Thymus (tissue), 11 donors: ENCODE measurements around the gene DRAXIN. TPM values are rescaled to one million over a fixed set of nuclear protein-coding genes. Genes with fewer than 3 reads are reported as not detected.

Source experiments
- DNase-seq, 9 donors: peaks; one replicate each; pipeline ENCODE4 v3.0.0-alpha.2; 2013; ENCODE audit warnings: low spot score in 9 of 9, low read depth in 6 of 9, missing footprints in 1 of 9
- H3K27ac ChIP-seq, 2 donors: one replicate each; pipeline ENCODE4 v1.5.1; 2013; ENCODE audit warnings: control low read depth in 1 of 2, low read depth in 1 of 2, low read length in 1 of 2, mild to moderate bottlenecking in 1 of 2, moderate library complexity in 1 of 2
- H3K27me3 ChIP-seq, 2 donors: one replicate each; pipeline ENCODE4 v1.5.1; 2013; ENCODE audit warnings: low read length in 1 of 2; ENCODE audit not compliant: control insufficient read depth in 2 of 2, insufficient read depth in 1 of 2
- H3K36me3 ChIP-seq, 2 donors: one replicate each; pipeline ENCODE4 v1.5.1; 2013; ENCODE audit warnings: low read length in 1 of 2, mild to moderate bottlenecking in 1 of 2, moderate library complexity in 1 of 2; ENCODE audit not compliant: control insufficient read depth in 2 of 2, insufficient read depth in 2 of 2
- H3K4me1 ChIP-seq, 2 donors: one replicate each; pipeline ENCODE4 v1.5.1; 2013; ENCODE audit warnings: low read length in 2 of 2; ENCODE audit not compliant: control insufficient read depth in 2 of 2, insufficient read depth in 2 of 2
- H3K4me3 ChIP-seq, 2 donors: one replicate each; pipeline ENCODE4 v1.5.1; 2013; ENCODE audit warnings: low read length in 2 of 2, control low read depth in 1 of 2, mild to moderate bottlenecking in 1 of 2
- H3K9me3 ChIP-seq, 2 donors: one replicate each; pipeline ENCODE4 v1.5.1; 2013; ENCODE audit warnings: low read length in 1 of 2, mild to moderate bottlenecking in 1 of 2; ENCODE audit not compliant: control insufficient read depth in 2 of 2, insufficient read depth in 1 of 2
- WGBS: extraction: QIAGEN DNeasy Blood & Tissue Kit; methylation state at CpG from one replicate; pipeline ENCODE4 v1.1.7; 2013; 5-methylcytosine and 5-hydroxymethylcytosine counted together
- polyA plus RNA-seq: library from polyadenylated mRNA; stranded (reverse); fragments of 200-250 nt; gene quantifications from one replicate; pipeline ENCODE4 v1.2.3, GENCODE V29; 2013
- total RNA-seq: library from RNA; stranded (reverse); fragments of 120-200 nt; gene quantifications from one replicate; pipeline ENCODE4 v1.2.4, GENCODE V29; 2013
- donor health status: healthy.

The DRAXIN gene
- total and polyA plus RNA-seq, 2 donors = 0.14 TPM

DNA sequence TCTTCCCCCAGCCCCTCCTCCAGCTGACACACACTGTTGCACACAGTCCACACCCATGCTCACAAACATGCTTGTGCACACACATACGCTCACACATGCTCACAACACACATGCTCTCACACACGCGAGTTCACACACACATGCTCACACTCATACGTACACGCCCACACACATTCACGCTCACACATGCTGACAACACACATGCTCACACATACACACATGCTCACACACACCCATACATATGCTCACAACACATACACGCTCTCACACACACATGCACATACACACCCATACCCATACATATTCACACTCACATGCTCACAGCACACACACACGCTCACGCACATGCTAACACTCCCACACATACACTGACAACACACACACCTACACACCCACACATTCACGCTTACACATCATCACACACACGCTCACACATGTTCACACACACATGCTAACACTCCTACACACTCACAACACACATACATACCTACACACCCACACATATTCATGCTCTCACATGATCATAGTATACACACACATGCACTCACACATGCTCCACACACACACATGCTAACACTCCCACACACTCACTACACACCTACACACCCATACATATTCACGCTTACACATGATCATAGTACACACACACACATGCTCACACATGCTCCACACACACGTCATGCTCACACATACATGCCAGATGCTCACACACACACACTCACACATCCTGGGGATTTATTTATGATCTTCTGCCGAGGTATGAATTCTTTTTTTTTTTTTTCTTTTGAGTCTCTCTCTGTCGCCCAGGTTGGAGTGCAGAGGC is 10.7 kb downstream of the DRAXIN start:
- no peak for DNase-seq
- H3K9me3 ChIP-seq = no peaks in the 10 kb centered on the region
- H3K4me1 ChIP-seq = no peaks in the 10 kb centered on the region
- 90% methylated on average over 15 of the region's 15 CpGs for WGBS
- peaks cover 5 to 78% of the 10 kb centered on the region in 2 donors for H3K27me3 ChIP-seq
- no peak overlapping the region for H3K4me3 ChIP-seq
- H3K27ac ChIP-seq = no peak overlapping the region
- H3K36me3 ChIP-seq = no peaks in the 10 kb centered on the region

DNA sequence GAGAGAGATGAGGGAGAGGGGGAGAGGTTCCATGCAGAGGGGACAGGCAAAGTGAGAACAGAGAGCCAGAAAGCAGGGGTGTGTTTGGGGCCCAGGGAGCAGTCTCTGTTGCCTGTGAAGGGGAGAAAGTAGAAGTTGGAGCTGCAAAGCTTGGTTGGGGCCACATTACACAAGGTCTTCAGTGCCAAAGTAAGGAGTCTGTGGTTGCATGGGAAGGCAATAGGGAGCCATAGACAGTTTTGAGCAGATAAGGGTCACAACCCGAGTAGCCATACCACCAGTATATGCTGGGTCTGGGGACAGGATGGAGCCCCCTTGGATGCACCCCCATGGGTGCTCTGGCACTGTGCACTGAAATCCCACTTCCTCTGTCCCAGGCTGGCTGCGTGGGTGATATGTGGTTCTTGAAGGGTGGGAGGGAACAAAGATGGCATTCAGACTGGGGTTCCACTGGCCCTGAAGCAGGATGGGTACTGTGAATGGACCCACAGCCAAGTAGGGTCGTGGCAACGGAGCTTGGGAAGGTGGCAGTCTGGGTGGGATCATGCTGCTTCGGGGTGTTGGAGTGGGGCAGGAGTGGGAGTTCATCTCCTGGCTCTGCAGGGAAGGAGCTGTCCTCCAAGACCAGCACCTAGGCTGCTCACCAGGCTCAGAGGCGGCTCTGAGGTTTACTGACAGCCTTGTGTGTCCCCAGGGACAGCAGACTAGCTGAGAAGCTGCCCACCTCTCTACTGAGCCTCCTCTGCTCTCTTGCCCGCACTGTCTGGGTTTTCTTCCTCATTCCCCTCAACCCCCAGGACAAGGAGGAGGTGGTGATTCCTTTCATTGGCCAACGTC is 12.1 kb downstream of the DRAXIN start:
- Histone ChIP-seq H3K4me1 (no peaks in the 10 kb centered on the region), H3K4me3 (no peak overlapping the region), H3K36me3 (no peaks in the 10 kb centered on the region), H3K27me3 (peaks cover 5 to 76% of the 10 kb centered on the region in 2 donors), H3K9me3 (no peaks in the 10 kb centered on the region), H3K27ac (no peak overlapping the region)
- no peak for DNase-seq
- WGBS = 74% methylated on average over 8 of the region's 8 CpGs

- H3K27ac ChIP-seq = no peak overlapping the region
- peaks cover 5 to 73% of the 10 kb centered on the region in 2 donors for H3K27me3 ChIP-seq
- H3K36me3 ChIP-seq = no peaks in the 10 kb centered on the region
- H3K4me1 ChIP-seq = no peaks in the 10 kb centered on the region
- H3K9me3 ChIP-seq = no peaks in the 10 kb centered on the region
- WGBS = 75% methylated on average over 11 of the region's 11 CpGs
- DNase-seq = no peak
- no peak overlapping the region for H3K4me3 ChIP-seq
These were observed 12.7 kb downstream of the DRAXIN start for GRCh38 chr1:11704194-11704529.

GRCh38 chr1:11704691-11705475 is 13.4 kb downstream of the DRAXIN start:
- 73% methylated on average over 22 of the region's 22 CpGs for WGBS
- H3K36me3 ChIP-seq = no peaks in the 10 kb centered on the region
- H3K27ac ChIP-seq = no peak overlapping the region
- H3K4me3 ChIP-seq = no peak overlapping the region
- H3K4me1 ChIP-seq = no peaks in the 10 kb centered on the region
- H3K27me3 ChIP-seq = peaks cover 5 to 76% of the 10 kb centered on the region in 2 donors
- no peak for DNase-seq
- H3K9me3 ChIP-seq = no peaks in the 10 kb centered on the region

GRCh38 chr1:11705596-11705995 is 14.1 kb downstream of the DRAXIN start:
- Histone ChIP-seq H3K36me3 (no peaks in the 10 kb centered on the region), H3K27me3 (peaks cover 5 to 72% of the 10 kb centered on the region in 2 donors), H3K4me1 (no peaks in the 10 kb centered on the region), H3K9me3 (no peaks in the 10 kb centered on the region), H3K27ac (no peak overlapping the region), H3K4me3 (no peak overlapping the region)
- no peak for DNase-seq
- WGBS = 94% methylated on average over 9 of the region's 9 CpGs

GRCh38 chr1:11706292-11706691 is 14.8 kb downstream of the DRAXIN start:
- Histone ChIP-seq H3K36me3 (no peaks in the 10 kb centered on the region), H3K4me1 (no peaks in the 10 kb centered on the region), H3K27me3 (peaks cover 5 to 66% of the 10 kb centered on the region in 2 donors), H3K4me3 (no peak overlapping the region), H3K9me3 (no peaks in the 10 kb centered on the region), H3K27ac (no peak overlapping the region)
- DNase-seq = no peak
- 94% methylated on average over 14 of the region's 14 CpGs for whole genome bisulfite sequencing

DNA sequence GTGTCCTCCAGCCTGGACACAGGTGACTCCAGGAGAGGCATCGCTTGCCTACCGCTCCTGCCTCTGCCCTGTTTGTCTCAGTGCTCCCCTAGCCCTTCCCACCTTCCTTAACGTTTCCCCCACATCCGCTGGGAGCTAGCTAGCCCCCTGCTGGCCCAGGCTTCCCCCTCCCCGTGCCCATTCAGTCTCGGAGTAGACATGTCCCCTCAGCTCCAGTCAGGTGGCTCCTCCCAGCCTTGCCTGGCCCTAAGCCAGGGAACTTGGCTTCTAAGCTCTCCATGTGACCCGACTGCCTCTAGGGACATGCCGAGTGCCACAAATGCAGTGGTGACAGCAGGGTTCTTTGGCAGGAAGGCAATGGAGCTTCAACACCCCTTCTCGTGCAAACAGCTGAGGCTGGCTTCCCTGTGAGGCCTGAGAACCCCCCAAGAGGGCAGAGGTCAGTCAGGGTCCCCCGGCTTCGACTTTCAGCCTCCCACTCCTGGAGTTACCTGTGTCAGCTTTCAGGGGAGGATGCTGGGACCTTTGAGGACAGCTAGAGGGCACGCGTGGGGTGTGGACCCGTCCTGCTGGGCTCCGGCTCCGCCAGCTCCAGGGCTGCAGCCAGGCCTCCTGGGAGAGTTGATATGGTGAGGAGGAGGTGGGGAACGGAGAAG is 16.2 kb downstream of the DRAXIN start:
- Histone ChIP-seq H3K27me3 (peaks cover 0 to 54% of the 10 kb centered on the region in 2 donors), H3K27ac (no peak overlapping the region), H3K9me3 (no peaks in the 10 kb centered on the region), H3K36me3 (no peaks in the 10 kb centered on the region), H3K4me1 (no peaks in the 10 kb centered on the region), H3K4me3 (no peak overlapping the region)
- DNase-seq = no peak
- WGBS = 71% methylated on average over 17 of the region's 17 CpGs

- Histone ChIP-seq H3K4me3 (no peak overlapping the region), H3K4me1 (no peaks in the 10 kb centered on the region), H3K9me3 (no peaks in the 10 kb centered on the region), H3K27ac (no peak overlapping the region), H3K36me3 (no peaks in the 10 kb centered on the region), H3K27me3 (peaks cover 0 to 46% of the 10 kb centered on the region in 2 donors)
- DNase-seq = no peak
- 84% methylated on average over 11 of the region's 11 CpGs for WGBS
These were observed 17.2 kb downstream of the DRAXIN start for GRCh38 chr1:11708554-11709350.
